Daoy (cell line): ENCODE data around the gene CAMK2N2. TPM values are rescaled to one million over a fixed set of nuclear protein-coding genes. Genes with fewer than 3 reads are reported as not detected.

Experiments
- DNase-seq: peaks from one replicate; pipeline ENCODE4 v3.0.0-alpha.2; 2015; ENCODE audit warnings: low read depth
- total RNA-seq: library from RNA; depleted of rRNA; stranded (reverse); fragments of >200 nt; shearing (Covaris generic); gene quantifications from 2 replicates; pipeline ENCODE4 v1.2.3, GENCODE V29; 2014; rRNA removed

The CAMK2N2 gene
- total RNA-seq, 1 experiment from 2014 or later = 0.11 TPM

- DNase-seq = no peak
Observed at GRCh38 chr3:184222521-184222920, 38.8 kb downstream of the CAMK2N2 start.

- DNase-seq = no peak
Observed at GRCh38 chr3:184218814-184219213, 42.5 kb downstream of the CAMK2N2 start.

GRCh38 chr3:184211718-184212117, 49.6 kb downstream of the CAMK2N2 start:
- DNase-seq = no peak

- no peak for DNase-seq
Observed at GRCh38 chr3:184211297-184211696, 50.1 kb downstream of the CAMK2N2 start.

Other genes starting within 250 kb of the CAMK2N2 start
- gene ABCC5, start 243.7 kb downstream of the CAMK2N2 start, total RNA-seq = 10.0 and 28.5 TPM in 2 replicates
- gene HTR3D, start 229.8 kb downstream of the CAMK2N2 start, total RNA-seq = not detected in 2 replicates
- gene HTR3C, start 208.5 kb downstream of the CAMK2N2 start, total RNA-seq = not detected in 2 replicates
- not detected in 2 replicates for gene HTR3E, start 164.5 kb downstream of the CAMK2N2 start, total RNA-seq
- 53.5 and 57.9 TPM in 2 replicates for gene EIF2B5, start 126.2 kb downstream of the CAMK2N2 start, total RNA-seq
- gene DVL3, start 106.2 kb downstream of the CAMK2N2 start, total RNA-seq = 28.1 and 28.3 TPM in 2 replicates
- gene AP2M1, start 86.7 kb downstream of the CAMK2N2 start, total RNA-seq = 397 and 510 TPM in 2 replicates
- 26.9 and 28.1 TPM in 2 replicates for gene ABCF3, start 75.4 kb downstream of the CAMK2N2 start, total RNA-seq
- gene VWA5B2, start 32.0 kb downstream of the CAMK2N2 start, total RNA-seq = not detected in 2 replicates
- gene ALG3, start 12.6 kb downstream of the CAMK2N2 start, total RNA-seq = 50.8 and 60.0 TPM in 2 replicates
- 15.7 and 21.5 TPM in 2 replicates for gene EEF1AKMT4, start 11.9 kb downstream of the CAMK2N2 start, total RNA-seq
- not detected in 2 replicates for gene ECE2, start 14.5 kb upstream of the CAMK2N2 start, total RNA-seq
- 984 and 1,516 TPM in 2 replicates for gene PSMD2, start 37.7 kb upstream of the CAMK2N2 start, total RNA-seq
- gene EIF4G1, start 53.1 kb upstream of the CAMK2N2 start, total RNA-seq = 320 and 355 TPM in 2 replicates
- 23.7 and 28.0 TPM in 2 replicates for gene FAM131A, start 76.0 kb upstream of the CAMK2N2 start, total RNA-seq
- 3.5 and 4.7 TPM in 2 replicates for gene CLCN2, start 100.1 kb upstream of the CAMK2N2 start, total RNA-seq
- 265 and 371 TPM in 2 replicates for gene POLR2H, start 100.2 kb upstream of the CAMK2N2 start, total RNA-seq
- not detected in 2 replicates for gene THPO, start 116.7 kb upstream of the CAMK2N2 start, total RNA-seq
- 0.11 and 1.6 TPM in 2 replicates for gene CHRD, start 118.5 kb upstream of the CAMK2N2 start, total RNA-seq